ENCODE results near the gene TRAPPC8. TPM values are rescaled to one million over a fixed set of nuclear protein-coding genes. Genes with fewer than 3 reads are reported as not detected.
"Not testable (repeated sequence)": the region's sequence is repeated elsewhere in the genome, so short reads cannot be mapped to it uniquely, and the experiment has no call there.

TRAPPC8 gene
- total and polyA plus RNA-seq, 10 donors: 17.6 to 64.5 (median 50.8) TPM

- Histone ChIP-seq H3K9me3 (no peaks in the 10 kb centered on the region), H3K4me1 (no peaks in the 10 kb centered on the region), H3K27ac (no peak overlapping the region), H3K4me3 (no peak overlapping the region), H3K36me3 (peaks cover 9 to 100% (median 66%) of the 10 kb centered on the region in 6 donors), H3K27me3 (replicated peaks in 1 of 7) (no peaks in the 10 kb centered on the region)
- WGBS, 5 donors: 87 to 100% (median 95%) methylated on average over 4 of the region's 4 CpGs
- DNase-seq: no peak
- TF ChIP-seq CTCF (IDR thresholded peaks at IDR 0.05 in 8 of 11, conservative IDR thresholded peaks at IDR 0.05 in 3 of 11) (no peak), POLR2AphosphoS5 (IDR thresholded peaks at IDR 0.05) (no peak), POLR2A (IDR thresholded peaks at IDR 0.05) (no peak)
- intact Hi-C loops (cut with DNase I; ENCODE audit: low total_unique reads): no loop called here
Measured at GRCh38 chr18:31835528-31836133, 107.3 kb downstream of the TRAPPC8 start.

- Histone ChIP-seq H3K4me3 (no peak overlapping the region), H3K9me3 (peaks cover 0 to 14% (median 0%) of the 10 kb centered on the region in 8 donors), H3K27me3 (replicated peaks in 1 of 7) (no peaks in the 10 kb centered on the region), H3K27ac (no peak overlapping the region), H3K36me3 (peaks cover 3 to 98% (median 45%) of the 10 kb centered on the region in 6 donors), H3K4me1 (no peaks in the 10 kb centered on the region)
- DNase-seq: no peak
- intact Hi-C loops (cut with DNase I; ENCODE audit: low total_unique reads): no loop called here
- no peak for TF ChIP-seq POLR2A (IDR thresholded peaks at IDR 0.05)
- no peak for TF ChIP-seq POLR2AphosphoS5 (IDR thresholded peaks at IDR 0.05)
- TF ChIP-seq CTCF (IDR thresholded peaks at IDR 0.05 in 8 of 11, conservative IDR thresholded peaks at IDR 0.05 in 3 of 11): no peak
- 95 to 100% (median 96%) methylated on average over 1 of the region's 1 CpG for WGBS, 5 donors
Measured at GRCh38 chr18:31831903-31832302, 111.0 kb downstream of the TRAPPC8 start.

GRCh38 chr18:31830686-31831085 is 112.2 kb downstream of the TRAPPC8 start:
- no peak for DNase-seq
- intact Hi-C loops (cut with DNase I; ENCODE audit: low total_unique reads): no loop called here
- 92 to 99% (median 96%) methylated on average over 3 of the region's 3 CpGs for WGBS, 5 donors
- Histone ChIP-seq H3K9me3 (peaks cover 0 to 17% (median 0%) of the 10 kb centered on the region in 8 donors), H3K27ac (no peak overlapping the region), H3K36me3 (peaks cover 3 to 90% (median 36%) of the 10 kb centered on the region in 6 donors), H3K27me3 (replicated peaks in 1 of 7) (no peaks in the 10 kb centered on the region), H3K4me3 (no peak overlapping the region), H3K4me1 (no peaks in the 10 kb centered on the region)
- TF ChIP-seq POLR2AphosphoS5 (IDR thresholded peaks at IDR 0.05) (no peak), CTCF (IDR thresholded peaks at IDR 0.05 in 8 of 11, conservative IDR thresholded peaks at IDR 0.05 in 3 of 11) (no peak), POLR2A (IDR thresholded peaks at IDR 0.05) (no peak)

GRCh38 chr18:31828613-31829012 is 114.3 kb downstream of the TRAPPC8 start:
- peaks cover 0 to 69% (median 23%) of the 10 kb centered on the region in 6 donors for H3K36me3 ChIP-seq
- H3K27ac ChIP-seq: no peak overlapping the region
- intact Hi-C loops (cut with DNase I; ENCODE audit: low total_unique reads): no loop called here
- H3K4me3 ChIP-seq: no peak overlapping the region
- WGBS, 5 donors: 86 to 90% (median 89%) methylated on average over 10 of the region's 10 CpGs
- peaks cover 0 to 17% (median 0%) of the 10 kb centered on the region in 8 donors for H3K9me3 ChIP-seq
- H3K27me3 ChIP-seq (replicated peaks in 1 of 7): no peaks in the 10 kb centered on the region
- DNase-seq: no peak
- H3K4me1 ChIP-seq: no peaks in the 10 kb centered on the region
- no peak for TF ChIP-seq CTCF (IDR thresholded peaks at IDR 0.05 in 8 of 11, conservative IDR thresholded peaks at IDR 0.05 in 3 of 11)
- TF ChIP-seq POLR2A (IDR thresholded peaks at IDR 0.05): no peak
- no peak for TF ChIP-seq POLR2AphosphoS5 (IDR thresholded peaks at IDR 0.05)

GRCh38 chr18:31826673-31827325 is 116.1 kb downstream of the TRAPPC8 start:
- H3K4me3 ChIP-seq; intact Hi-C loops (cut with DNase I; ENCODE audit: low total_unique reads); H3K4me1 ChIP-seq; DNase-seq; H3K27ac ChIP-seq; H3K27me3 ChIP-seq (replicated peaks in 1 of 7): not testable (repeated sequence)
- Histone ChIP-seq H3K9me3 (peaks cover 0 to 17% (median 0%) of the 10 kb centered on the region in 8 donors), H3K36me3 (peaks cover 0 to 51% (median 14%) of the 10 kb centered on the region in 6 donors)
- WGBS, 5 donors: 92 to 96% (median 95%) methylated on average over 10 of the region's 10 CpGs
